Mucosa of descending colon (tissue), 3 donors: ENCODE results near the gene BOC. TPM values are rescaled to one million over a fixed set of nuclear protein-coding genes. Genes with fewer than 3 reads are reported as not detected.
A peak's percentile ranks its signal among the peaks of the same experiment; 100 is the strongest.

ENCODE experiments used
- ATAC-seq: fragments of 200-7000 bp; cut with Tn5 transposase; one replicate; pipeline ENCODE4 v1.9.1; 2020; ENCODE audit warnings: mild to moderate bottlenecking, moderate library complexity
- DNase-seq, 3 donors: peaks; one replicate each; pipeline ENCODE4 v3.0.0-alpha.2; 2020
- H3K36me3 ChIP-seq: fragments of 200-600 bp; one replicate; pipeline ENCODE4 v1.8.0; 2021; ENCODE audit warnings: low read depth, mild to moderate bottlenecking
- H3K4me1 ChIP-seq: fragments of 200-600 bp; one replicate; pipeline ENCODE4 v1.8.0; 2021; ENCODE audit warnings: low read depth, mild to moderate bottlenecking
- H3K4me3 ChIP-seq: fragments of 200-600 bp; one replicate; pipeline ENCODE4 v1.8.0; 2021; ENCODE audit warnings: mild to moderate bottlenecking
- H3K9me3 ChIP-seq: fragments of 200-600 bp; one replicate; pipeline ENCODE4 v1.8.0; 2021; ENCODE audit warnings: mild to moderate bottlenecking
- intact Hi-C, 2 donors: fragments of 100-400 bp; cut with DNase I in 1 of 2; cut with micrococcal nuclease in 1 of 2; formaldehyde crosslinking; loops; one replicate each; pipeline versions ENCODE4 v1.11.0 to v1.11.1; 2022; cut with DNase I, micrococcal nuclease
- total RNA-seq, 3 donors: library from RNA; stranded (reverse); fragmentation: NEBNext Ultra II Directional in 2 of 3; extraction: Animal tissue kit (Norgen Biotek cat#: 25700) in 2 of 3; gene quantifications; one replicate each; pipeline versions ENCODE4 v1.2.1 to v1.2.4, GENCODE V29; 2021 to 2023
- TF ChIP-seq, protein P1 (sequence below): fragments of 200-600 bp; IDR thresholded peaks from one replicate; pipeline ENCODE4 v1.8.0; 2022; ENCODE audit warnings: antibody characterized with exemption, mild to moderate bottlenecking
- donor health status: DM: no; HTN: no; CAD: no; lungs with moderate emphysema.
- donor health status: DM: no; HTN: no; CAD: no.
- donor health status: DM: no; HTN: yes; CAD: no.

BOC gene
- total RNA-seq, 3 donors from 2014 or later, result 4.9 to 70.9 (median 12.1) TPM

DNA sequence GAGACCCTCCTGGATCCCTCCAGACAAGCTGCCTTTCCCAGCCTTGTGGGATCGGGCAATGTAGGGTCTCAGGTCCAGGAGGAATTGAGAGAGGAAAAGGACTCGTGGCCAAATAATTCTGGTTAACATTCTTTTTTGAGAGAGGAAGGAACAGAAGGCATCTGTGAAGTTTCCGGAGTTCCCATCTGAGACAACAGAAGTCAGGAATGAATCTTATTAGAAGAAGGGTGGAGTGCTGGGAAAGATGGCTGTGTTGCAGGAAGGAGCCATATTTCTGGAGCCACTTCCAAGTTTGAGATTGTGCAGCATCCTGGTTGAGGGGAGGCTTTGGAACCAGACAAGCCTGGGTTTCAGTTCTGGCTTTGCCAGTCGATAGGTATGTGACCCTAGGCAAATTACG lies 9.4 kb downstream of the BOC start:
- ATAC-seq, result no peak
- H3K4me3 ChIP-seq, result no peak overlapping the region
- TF ChIP-seq, protein P1, sequence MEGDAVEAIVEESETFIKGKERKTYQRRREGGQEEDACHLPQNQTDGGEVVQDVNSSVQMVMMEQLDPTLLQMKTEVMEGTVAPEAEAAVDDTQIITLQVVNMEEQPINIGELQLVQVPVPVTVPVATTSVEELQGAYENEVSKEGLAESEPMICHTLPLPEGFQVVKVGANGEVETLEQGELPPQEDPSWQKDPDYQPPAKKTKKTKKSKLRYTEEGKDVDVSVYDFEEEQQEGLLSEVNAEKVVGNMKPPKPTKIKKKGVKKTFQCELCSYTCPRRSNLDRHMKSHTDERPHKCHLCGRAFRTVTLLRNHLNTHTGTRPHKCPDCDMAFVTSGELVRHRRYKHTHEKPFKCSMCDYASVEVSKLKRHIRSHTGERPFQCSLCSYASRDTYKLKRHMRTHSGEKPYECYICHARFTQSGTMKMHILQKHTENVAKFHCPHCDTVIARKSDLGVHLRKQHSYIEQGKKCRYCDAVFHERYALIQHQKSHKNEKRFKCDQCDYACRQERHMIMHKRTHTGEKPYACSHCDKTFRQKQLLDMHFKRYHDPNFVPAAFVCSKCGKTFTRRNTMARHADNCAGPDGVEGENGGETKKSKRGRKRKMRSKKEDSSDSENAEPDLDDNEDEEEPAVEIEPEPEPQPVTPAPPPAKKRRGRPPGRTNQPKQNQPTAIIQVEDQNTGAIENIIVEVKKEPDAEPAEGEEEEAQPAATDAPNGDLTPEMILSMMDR, result no peak
- intact Hi-C loops, result no loop called here
- H3K9me3 ChIP-seq, result no peaks in the 10 kb centered on the region
- H3K36me3 ChIP-seq, result no peaks in the 10 kb centered on the region
- no peaks in the 10 kb centered on the region for H3K4me1 ChIP-seq
- no peak for DNase-seq

DNA sequence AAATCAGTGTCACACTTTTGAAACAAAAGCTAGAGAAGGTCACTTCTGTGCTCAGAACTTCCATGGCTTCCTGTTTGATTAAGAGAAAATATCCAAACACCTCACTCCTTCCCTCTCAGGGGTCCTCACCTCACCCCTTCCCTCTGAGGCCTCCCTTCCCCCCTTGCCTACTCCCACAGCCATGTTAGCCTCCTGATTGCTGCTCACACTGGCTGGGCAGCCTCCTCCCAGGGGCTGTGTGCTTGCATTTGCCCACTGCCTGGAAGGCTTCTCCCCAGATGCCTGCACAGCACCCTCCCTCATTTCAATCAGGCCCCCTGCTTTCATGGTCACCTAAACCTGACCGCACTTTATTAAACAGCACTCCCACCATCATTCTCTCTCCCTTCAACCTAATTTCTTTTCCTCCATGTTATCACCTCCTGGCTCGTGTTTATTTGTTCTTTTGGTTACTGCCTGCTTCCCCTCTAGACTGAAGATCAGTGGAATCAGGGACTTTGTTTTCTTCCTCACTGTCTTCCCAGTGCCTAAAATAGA lies 10.4 kb downstream of the BOC start:
- TF ChIP-seq, protein P1, result no peak
- ATAC-seq (no peak), DNase-seq (no peak)
- Histone ChIP-seq H3K4me1 (no peaks in the 10 kb centered on the region), H3K36me3 (no peaks in the 10 kb centered on the region), H3K9me3 (no peaks in the 10 kb centered on the region), H3K4me3 (no peak overlapping the region)
- intact Hi-C loops, result no loop called here

- no peak for ATAC-seq
- no peak for DNase-seq
- TF ChIP-seq, protein P1, result no peak
- Histone ChIP-seq H3K36me3 (no peaks in the 10 kb centered on the region), H3K9me3 (no peaks in the 10 kb centered on the region), H3K4me3 (no peak overlapping the region), H3K4me1 (no peaks in the 10 kb centered on the region)
- intact Hi-C loops, result no loop called here
These were observed 11.2 kb downstream of the BOC start for GRCh38 chr3:113222451-113223086.

GRCh38 chr3:113223475-113224281 lies 12.3 kb downstream of the BOC start:
- TF ChIP-seq, protein P1, result no peak
- Histone ChIP-seq H3K36me3 (no peaks in the 10 kb centered on the region), H3K4me1 (no peaks in the 10 kb centered on the region), H3K9me3 (no peaks in the 10 kb centered on the region), H3K4me3 (no peak overlapping the region)
- ATAC-seq (peak; percentile 36), DNase-seq (peak in 1 of 3 donors; percentile 28)
- intact Hi-C loops, result no loop called here

- no peaks in the 10 kb centered on the region for H3K4me1 ChIP-seq
- H3K4me3 ChIP-seq, result no peak overlapping the region
- ATAC-seq (no peak), DNase-seq (no peak)
- no peaks in the 10 kb centered on the region for H3K36me3 ChIP-seq
- TF ChIP-seq, protein P1, result no peak
- intact Hi-C loops, result no loop called here
- no peaks in the 10 kb centered on the region for H3K9me3 ChIP-seq
These were observed 13.9 kb downstream of the BOC start for GRCh38 chr3:113225286-113225685.
